ENCODE data around the gene DECR2. TPM values are rescaled to one million over a fixed set of nuclear protein-coding genes. Genes with fewer than 3 reads are reported as not detected.

DECR2 gene, protein sequence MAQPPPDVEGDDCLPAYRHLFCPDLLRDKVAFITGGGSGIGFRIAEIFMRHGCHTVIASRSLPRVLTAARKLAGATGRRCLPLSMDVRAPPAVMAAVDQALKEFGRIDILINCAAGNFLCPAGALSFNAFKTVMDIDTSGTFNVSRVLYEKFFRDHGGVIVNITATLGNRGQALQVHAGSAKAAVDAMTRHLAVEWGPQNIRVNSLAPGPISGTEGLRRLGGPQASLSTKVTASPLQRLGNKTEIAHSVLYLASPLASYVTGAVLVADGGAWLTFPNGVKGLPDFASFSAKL
- total RNA-seq (2013; cell fraction: nucleolus; rRNA removed) = 5.9 and 9.1 TPM in 2 replicates
- total RNA-seq (2014; rRNA removed) (7.2 and 8.0 TPM in 2 replicates), total RNA-seq (2014; rRNA removed; fragmentation: Illumina TruSeq; extraction: Trizol) (4.0 and 4.7 TPM in 2 replicates), total RNA-seq (2021) (13.0 and 13.1 TPM in 2 replicates), polyA plus RNA-seq (2011; rRNA removed) (2.0 TPM in 2 replicates), polyA plus RNA-seq (2014; fragmentation: Illumina TruSeq; extraction: Trizol) (2.9 and 3.1 TPM in 2 replicates), polyA plus RNA-seq (2014; fragmentation: Nextera tagmentation; extraction: Ambion mirVana) (1 to 10 TPM in 1 of 2 experiments, under 1 TPM in 1; 0.53 to 1.8 TPM), polyA plus RNA-seq (2014; rRNA removed) (20.3 and 21.5 TPM in 2 replicates), polyA plus RNA-seq (2016; fragmentation: Nextera tagmentation; extraction: Ambion mirVana) (10 to 100 TPM; 16.1 to 16.4 TPM), polyA minus RNA-seq (2011; rRNA and poly(A)+ RNA removed) (0.80 and 0.98 TPM in 2 replicates), Bru-seq, nascent RNA (percentile 45 among the genes with signal in this experiment), BruChase-seq, experiment 1, labeled RNA remaining after a 6-hour chase (percentile 44 among the genes with signal in this experiment), BruChase-seq, experiment 2, labeled RNA remaining after a 2-hour chase (percentile 43 among the genes with signal in this experiment)
- 4.2 TPM for polyA plus RNA-seq (2011; ENCODE audit: low read depth)
- 4.1 and 7.0 TPM in 2 replicates for polyA plus RNA-seq (2011; cell fraction: cytosol; rRNA removed)
- 15.3 and 20.1 TPM in 2 replicates for polyA plus RNA-seq (2011; cell fraction: nucleus; rRNA removed)
- polyA plus RNA-seq (2012) = 5.8 and 8.8 TPM in 2 replicates
- polyA minus RNA-seq (2011; cell fraction: cytosol; rRNA and poly(A)+ RNA removed) = 3.9 and 4.1 TPM in 2 replicates
- polyA minus RNA-seq (2011; cell fraction: nucleus; rRNA and poly(A)+ RNA removed) = 1.5 and 2.6 TPM in 2 replicates
- long read RNA-seq, experiment 1, partial matches to known transcripts = 0 of 2 reads
- long read RNA-seq, experiment 1, other reads (novel, unspliced or antisense) = 0 of 2 reads
- long read RNA-seq, experiment 2, partial matches to known transcripts = 1 of 3 reads
- long read RNA-seq, experiment 2, other reads (novel, unspliced or antisense) = 1 of 3 reads

DNA sequence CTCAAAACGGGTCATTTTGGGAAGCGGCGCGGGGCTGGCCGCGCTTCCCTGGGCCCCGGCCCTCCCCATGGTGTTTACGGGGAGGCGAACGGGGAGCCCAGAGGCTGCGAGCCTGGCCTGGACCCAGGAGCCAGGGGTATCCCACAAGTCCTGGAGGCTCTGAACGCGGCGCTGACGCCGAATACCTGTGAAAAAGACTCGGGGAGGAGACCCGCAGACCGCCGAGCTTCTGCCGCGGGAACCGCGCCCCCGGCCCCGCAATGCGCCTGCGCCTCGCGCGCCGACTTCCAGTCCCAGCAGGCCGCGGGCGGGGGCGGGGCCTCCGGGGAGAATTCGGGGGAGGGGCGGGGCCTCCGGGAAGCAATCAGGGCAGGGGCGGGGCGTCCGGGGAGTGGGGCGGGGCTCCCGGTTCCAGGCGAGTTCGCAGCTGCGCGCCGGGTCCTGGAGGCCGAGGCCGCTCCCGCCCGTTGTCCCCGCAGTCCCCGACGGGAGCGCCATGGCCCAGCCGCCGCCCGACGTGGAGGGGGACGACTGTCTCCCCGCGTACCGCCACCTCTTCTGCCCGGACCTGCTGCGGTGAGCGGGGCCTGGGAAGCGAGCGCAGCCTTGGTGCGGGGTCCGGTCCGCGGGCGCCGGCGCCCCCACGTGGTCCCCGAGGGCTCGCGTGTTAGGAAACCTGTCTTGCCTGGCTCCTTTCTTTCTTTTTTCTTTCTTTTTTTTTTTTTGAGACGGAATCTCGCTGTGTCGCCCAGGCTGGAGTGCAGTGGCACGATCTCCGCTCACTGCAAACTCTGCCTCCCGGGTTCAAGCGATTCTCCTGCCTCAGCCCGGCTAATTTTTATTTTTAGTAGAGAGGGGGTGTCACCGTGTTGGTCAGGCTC, at the start of gene DECR2:
DECR2 (plus strand) TSS at position 418 of the 881 bp plus-strand sequence; CDS start at position 497, 79 bp downstream.
- Histone ChIP-seq H3K79me2 (ENCODE audit: control insufficient read depth, insufficient read depth, low read length) (peaks cover 2% of the 10 kb centered on the region; the same call in 1 of the 2 replicates), H3K27me3 (replicated peaks in 1 of 2; ENCODE audit: control insufficient read depth in 2 of 2, insufficient read depth in 2 of 2, low read length in 1 of 2) (no peaks in the 10 kb centered on the region), H4K20me1 (ENCODE audit: control insufficient read depth, insufficient read depth) (no peaks in the 10 kb centered on the region), H3K9me3 (replicated peaks; ENCODE audit: control insufficient read depth, insufficient read depth, low read length) (no peaks in the 10 kb centered on the region), H3K27ac (ENCODE audit: control insufficient read depth, insufficient read depth) (peak within 1 kb of the TSS; percentile 73), H3K4me1 (ENCODE audit: control insufficient read depth, insufficient read depth, low read length) (peaks cover 7% of the 10 kb centered on the region; the same call in 1 of the 2 replicates), H3K9ac (ENCODE audit: control insufficient read depth, insufficient read depth, low read length) (peak within 1 kb of the TSS; percentile 88), H3K36me3 (ENCODE audit: control insufficient read depth in 2 of 2, insufficient read depth in 2 of 2, low read length in 1 of 2) (no peaks in the 10 kb centered on the region), H2AFZ (ENCODE audit: control insufficient read depth, low read depth, low read length) (peak within 1 kb of the TSS; percentile 94), H3K4me3 (peak within 1 kb of the TSS; percentile 97), H3K4me2 (ENCODE audit: control insufficient read depth, insufficient read depth) (peak within 1 kb of the TSS; percentile 75)
- POLR2A ChIA-PET = interaction anchor here (0.5 to 2.5 kb wide), 2 partner anchors 19 to 910 kb away, joined by 3 to 9 read pairs; no protein-coding TSS in a partner anchor
- peak; percentile 76 for FAIRE-seq
- intact Hi-C loops (cut with micrococcal nuclease; ENCODE audit: unreplicated experiment) (no loop called here), in situ Hi-C loops (cut with MboI) (no loop called here)
- ATAC-seq = peak; percentile 90
- BruUV-seq (replicated peaks) = no TSS peak
- SMC1A ChIA-PET (ENCODE audit: uncharacterized antibody, unreplicated experiment) = interaction anchor here (0.8 to 1.7 kb wide), 2 partner anchors 19 to 25 kb away, joined by 3 to 5 read pairs; no protein-coding TSS in a partner anchor
- under 1% methylated on average over 69 of the region's 91 CpGs for WGBS (ENCODE audit: insufficient coverage, insufficient replicate concordance, low lambda C conversion rate, missing lambda C conversion rate)
- CTCF ChIA-PET = interaction anchor here (0.8 to 1.4 kb wide), 4 partner anchors 10 to 295 kb away, joined by 3 to 7 read pairs (median 4); no protein-coding TSS in a partner anchor
- RAD21 ChIA-PET (ENCODE audit: unreplicated experiment) = interaction anchor here (0.8 to 1.4 kb wide), 4 partner anchors 19 to 168 kb away, joined by 3 to 7 read pairs (median 4); partner anchors contain the start of gene MRPL28
- peak; percentile 40 for DNase-seq (ENCODE audit: low read depth, low spot score)
- TF ChIP-seq HDGF (IDR thresholded peaks at IDR 0.05) = 0 out of 2 replicates have a peak, but pooled peaks have one; percentile 53
- TF ChIP-seq RBBP5 (conservative IDR thresholded peaks at IDR 0.05) = no peak
- TF ChIP-seq, protein P1, sequence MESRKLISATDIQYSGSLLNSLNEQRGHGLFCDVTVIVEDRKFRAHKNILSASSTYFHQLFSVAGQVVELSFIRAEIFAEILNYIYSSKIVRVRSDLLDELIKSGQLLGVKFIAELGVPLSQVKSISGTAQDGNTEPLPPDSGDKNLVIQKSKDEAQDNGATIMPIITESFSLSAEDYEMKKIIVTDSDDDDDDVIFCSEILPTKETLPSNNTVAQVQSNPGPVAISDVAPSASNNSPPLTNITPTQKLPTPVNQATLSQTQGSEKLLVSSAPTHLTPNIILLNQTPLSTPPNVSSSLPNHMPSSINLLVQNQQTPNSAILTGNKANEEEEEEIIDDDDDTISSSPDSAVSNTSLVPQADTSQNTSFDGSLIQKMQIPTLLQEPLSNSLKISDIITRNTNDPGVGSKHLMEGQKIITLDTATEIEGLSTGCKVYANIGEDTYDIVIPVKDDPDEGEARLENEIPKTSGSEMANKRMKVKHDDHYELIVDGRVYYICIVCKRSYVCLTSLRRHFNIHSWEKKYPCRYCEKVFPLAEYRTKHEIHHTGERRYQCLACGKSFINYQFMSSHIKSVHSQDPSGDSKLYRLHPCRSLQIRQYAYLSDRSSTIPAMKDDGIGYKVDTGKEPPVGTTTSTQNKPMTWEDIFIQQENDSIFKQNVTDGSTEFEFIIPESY (IDR thresholded peaks at IDR 0.05) = no peak
- peak; percentile 64 for TF ChIP-seq NBN (IDR thresholded peaks at IDR 0.05)
- TF ChIP-seq NFYA (IDR thresholded peaks at IDR 0.05; ENCODE audit: borderline replicate concordance, low read depth, low read length) = no peak
- TF ChIP-seq RB1 (IDR thresholded peaks at IDR 0.05; ENCODE audit: borderline replicate concordance) = peak; percentile 92
- TF ChIP-seq YY1 (IDR thresholded peaks at IDR 0.05; ENCODE audit: low read depth, low read length) = peak; percentile 51; the same call in 1 of the 2 replicates
- TF ChIP-seq, protein P2, sequence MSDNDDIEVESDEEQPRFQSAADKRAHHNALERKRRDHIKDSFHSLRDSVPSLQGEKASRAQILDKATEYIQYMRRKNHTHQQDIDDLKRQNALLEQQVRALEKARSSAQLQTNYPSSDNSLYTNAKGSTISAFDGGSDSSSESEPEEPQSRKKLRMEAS (IDR thresholded peaks at IDR 0.05; ENCODE audit: low read depth, low read length) = peak; percentile 79
- TF ChIP-seq RUNX3 (IDR thresholded peaks at IDR 0.05; ENCODE audit: low read length) = peak; percentile 15; the same call in 1 of the 2 replicates
- peak; percentile 75; the same call in 1 of the 2 replicates for TF ChIP-seq POLR2AphosphoS5 (IDR thresholded peaks at IDR 0.05; ENCODE audit: low read length)
- TF ChIP-seq, protein P3, sequence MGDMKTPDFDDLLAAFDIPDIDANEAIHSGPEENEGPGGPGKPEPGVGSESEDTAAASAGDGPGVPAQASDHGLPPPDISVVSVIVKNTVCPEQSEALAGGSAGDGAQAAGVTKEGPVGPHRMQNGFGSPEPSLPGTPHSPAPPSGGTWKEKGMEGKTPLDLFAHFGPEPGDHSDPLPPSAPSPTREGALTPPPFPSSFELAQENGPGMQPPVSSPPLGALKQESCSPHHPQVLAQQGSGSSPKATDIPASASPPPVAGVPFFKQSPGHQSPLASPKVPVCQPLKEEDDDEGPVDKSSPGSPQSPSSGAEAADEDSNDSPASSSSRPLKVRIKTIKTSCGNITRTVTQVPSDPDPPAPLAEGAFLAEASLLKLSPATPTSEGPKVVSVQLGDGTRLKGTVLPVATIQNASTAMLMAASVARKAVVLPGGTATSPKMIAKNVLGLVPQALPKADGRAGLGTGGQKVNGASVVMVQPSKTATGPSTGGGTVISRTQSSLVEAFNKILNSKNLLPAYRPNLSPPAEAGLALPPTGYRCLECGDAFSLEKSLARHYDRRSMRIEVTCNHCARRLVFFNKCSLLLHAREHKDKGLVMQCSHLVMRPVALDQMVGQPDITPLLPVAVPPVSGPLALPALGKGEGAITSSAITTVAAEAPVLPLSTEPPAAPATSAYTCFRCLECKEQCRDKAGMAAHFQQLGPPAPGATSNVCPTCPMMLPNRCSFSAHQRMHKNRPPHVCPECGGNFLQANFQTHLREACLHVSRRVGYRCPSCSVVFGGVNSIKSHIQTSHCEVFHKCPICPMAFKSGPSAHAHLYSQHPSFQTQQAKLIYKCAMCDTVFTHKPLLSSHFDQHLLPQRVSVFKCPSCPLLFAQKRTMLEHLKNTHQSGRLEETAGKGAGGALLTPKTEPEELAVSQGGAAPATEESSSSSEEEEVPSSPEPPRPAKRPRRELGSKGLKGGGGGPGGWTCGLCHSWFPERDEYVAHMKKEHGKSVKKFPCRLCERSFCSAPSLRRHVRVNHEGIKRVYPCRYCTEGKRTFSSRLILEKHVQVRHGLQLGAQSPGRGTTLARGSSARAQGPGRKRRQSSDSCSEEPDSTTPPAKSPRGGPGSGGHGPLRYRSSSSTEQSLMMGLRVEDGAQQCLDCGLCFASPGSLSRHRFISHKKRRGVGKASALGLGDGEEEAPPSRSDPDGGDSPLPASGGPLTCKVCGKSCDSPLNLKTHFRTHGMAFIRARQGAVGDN (IDR thresholded peaks at IDR 0.05) = peak; percentile 31

Data from GM12878 (cell line).